H9 (cell line): ENCODE measurements around the gene TMEM145. TPM values are rescaled to one million over a fixed set of nuclear protein-coding genes. Genes with fewer than 3 reads are reported as not detected.
A peak's percentile ranks its signal among the peaks of the same experiment; 100 is the strongest.

Source experiments
- DNase-seq: peaks from one replicate; pipeline ENCODE4 v3.0.0-alpha.2; 2017
- H2AFZ ChIP-seq: one replicate; pipeline ENCODE4 v1.6.1; 2013; ENCODE audit warnings: mild to moderate bottlenecking, low read length, control low read depth, moderate library complexity
- H2AK5ac ChIP-seq: 2 replicates; pipeline ENCODE4 v1.6.1; 2013; ENCODE audit warnings: low read length, control low read depth, mixed read lengths; ENCODE audit not compliant: insufficient read length
- H2BK120ac ChIP-seq: one replicate; pipeline ENCODE4 v1.6.1; 2013; ENCODE audit warnings: low read depth, mild to moderate bottlenecking, low read length, control low read depth, inconsistent platforms; ENCODE audit not compliant: poor library complexity, severe bottlenecking
- H2BK12ac ChIP-seq: 2 replicates; pipeline ENCODE4 v1.6.1; 2013; ENCODE audit warnings: low read length, control low read depth, mixed read lengths, low read depth; ENCODE audit not compliant: insufficient read length
- H2BK15ac ChIP-seq: 2 replicates; pipeline ENCODE4 v1.6.1; 2013; ENCODE audit warnings: low read depth, low read length, control low read depth
- H2BK20ac ChIP-seq: one replicate; pipeline ENCODE4 v1.6.1; 2013; ENCODE audit warnings: low read depth, mild to moderate bottlenecking, low read length, control low read depth, inconsistent platforms; ENCODE audit not compliant: poor library complexity, severe bottlenecking
- H2BK5ac ChIP-seq: 2 replicates; pipeline ENCODE4 v1.6.1; 2013; ENCODE audit warnings: low read length, control low read depth, mixed read lengths; ENCODE audit not compliant: insufficient read length
- H3K14ac ChIP-seq: 2 replicates; pipeline ENCODE4 v1.6.1; 2013; ENCODE audit warnings: low read length, control low read depth; ENCODE audit not compliant: insufficient read depth
- H3K18ac ChIP-seq: 2 replicates; pipeline ENCODE4 v1.6.1; 2013; ENCODE audit warnings: low read depth, mild to moderate bottlenecking, mixed read lengths, low read length, control low read depth; ENCODE audit not compliant: insufficient read length
- H3K23ac ChIP-seq: 2 replicates; pipeline ENCODE4 v1.6.1; 2013; ENCODE audit warnings: low read length, control low read depth, mixed read lengths, low read depth; ENCODE audit not compliant: insufficient read length
- H3K23me2 ChIP-seq: 2 replicates; pipeline ENCODE4 v1.6.1; 2013; ENCODE audit warnings: low read depth, mild to moderate bottlenecking, mixed read lengths, low read length, control low read depth; ENCODE audit not compliant: insufficient read length, poor library complexity, severe bottlenecking
- H3K27ac ChIP-seq: 2 replicates; pipeline ENCODE4 v1.5.1; 2013; ENCODE audit warnings: low read length, control low read depth, mixed read lengths, low read depth; ENCODE audit not compliant: insufficient read length
- H3K27me3 ChIP-seq: 2 replicates; pipeline ENCODE4 v1.6.1; 2013; ENCODE audit warnings: low read length, control low read depth, inconsistent platforms; ENCODE audit not compliant: insufficient read depth
- H3K4ac ChIP-seq: 2 replicates; pipeline ENCODE4 v1.6.1; 2013; ENCODE audit warnings: low read depth, mild to moderate bottlenecking, control low read depth, inconsistent platforms, low read length, moderate library complexity
- H3K4me1 ChIP-seq: 2 replicates; pipeline ENCODE4 v1.6.1; 2013; ENCODE audit warnings: low read length, control low read depth, inconsistent platforms; ENCODE audit not compliant: insufficient read depth
- H3K4me2 ChIP-seq: 2 replicates; pipeline ENCODE4 v1.6.1; 2013; ENCODE audit warnings: low read length, control low read depth, mixed read lengths; ENCODE audit not compliant: insufficient read length, insufficient read depth
- H3K56ac ChIP-seq: 2 replicates; pipeline ENCODE4 v1.6.1; 2013; ENCODE audit warnings: low read depth, mild to moderate bottlenecking, mixed read lengths, low read length, control low read depth; ENCODE audit not compliant: insufficient read length
- H3K79me1 ChIP-seq: 2 replicates; pipeline ENCODE4 v1.6.1; 2013; ENCODE audit warnings: low read depth, mild to moderate bottlenecking, moderate library complexity, low read length, control low read depth, inconsistent platforms; ENCODE audit not compliant: insufficient read depth, poor library complexity, severe bottlenecking
- H3K79me2 ChIP-seq: 2 replicates; pipeline ENCODE4 v1.6.1; 2013; ENCODE audit warnings: low read length, control low read depth, inconsistent platforms; ENCODE audit not compliant: insufficient read depth
- H3K9ac ChIP-seq: 2 replicates; pipeline ENCODE4 v1.6.1; 2013; ENCODE audit warnings: low read length, control low read depth, mixed read lengths; ENCODE audit not compliant: insufficient read length; ENCODE audit errors: extremely low read depth
- H3K9me3 ChIP-seq: one replicate; pipeline ENCODE4 v1.6.1; 2013; ENCODE audit warnings: low read depth, low read length, inconsistent platforms; ENCODE audit not compliant: control insufficient read depth
- H3T11ph ChIP-seq: one replicate; pipeline ENCODE4 v1.6.1; 2013; ENCODE audit warnings: mild to moderate bottlenecking, low read length, control low read depth, inconsistent platforms
- H4K20me1 ChIP-seq: one replicate; pipeline ENCODE4 v1.6.1; 2013; ENCODE audit not compliant: control insufficient read depth, insufficient read length, insufficient read depth
- H4K5ac ChIP-seq: 2 replicates; pipeline ENCODE4 v1.6.1; 2013; ENCODE audit warnings: low read depth, mild to moderate bottlenecking, mixed read lengths, low read length, control low read depth; ENCODE audit not compliant: insufficient read length
- H4K8ac ChIP-seq: replicated peaks from 2 replicates; pipeline ENCODE4 v1.6.1; 2013; ENCODE audit warnings: low read length, control low read depth, mixed read lengths, low read depth; ENCODE audit not compliant: insufficient read length
- H4K91ac ChIP-seq: 2 replicates; pipeline ENCODE4 v1.6.1; 2013; ENCODE audit warnings: low read depth, mild to moderate bottlenecking, moderate library complexity, mixed read lengths, low read length, control low read depth; ENCODE audit not compliant: insufficient read length
- H3K27ac Mint-ChIP-seq, 3 experiments: 2 replicates in 2 of 3; 3 replicates in 1 of 3; pipeline ENCODE4 v1.8.0; 2020 to 2021; ENCODE audit warnings: mixed read lengths in 3 of 3, mild to moderate bottlenecking in 1 of 3, moderate library complexity in 1 of 3
- H3K27me3 Mint-ChIP-seq: 2 replicates; pipeline ENCODE4 v1.8.0; 2021; ENCODE audit warnings: low read depth, mild to moderate bottlenecking, moderate library complexity, mixed read lengths
- H3K36me3 Mint-ChIP-seq, 3 experiments: 2 replicates in 2 of 3; 3 replicates in 1 of 3; pipeline ENCODE4 v1.8.0; 2020 to 2021; ENCODE audit warnings: low read depth in 3 of 3, mixed read lengths in 3 of 3; ENCODE audit not compliant: insufficient read depth in 1 of 3
- H3K4me1 Mint-ChIP-seq, 2 experiments: 2 replicates each; pipeline ENCODE4 v1.8.0; 2020; ENCODE audit warnings: mixed read lengths in 2 of 2
- H3K4me3 Mint-ChIP-seq, 2 experiments: 2 replicates in 1 of 2; 3 replicates in 1 of 2; pipeline ENCODE4 v1.8.0; 2020 to 2021; ENCODE audit warnings: mild to moderate bottlenecking in 2 of 2, mixed read lengths in 2 of 2, moderate library complexity in 1 of 2
- H3K9me3 Mint-ChIP-seq, 2 experiments: 2 replicates in 1 of 2; 3 replicates in 1 of 2; pipeline ENCODE4 v1.8.0; 2020; ENCODE audit warnings: mild to moderate bottlenecking in 2 of 2, mixed read lengths in 2 of 2, moderate library complexity in 1 of 2
- CTCF ChIP-seq: fragments of 200-600 bp; sonication (generic); conservative IDR thresholded peaks from 3 replicates; pipeline ENCODE4 v1.8.0; 2021; ENCODE audit warnings: antibody characterized with exemption, mild to moderate bottlenecking
- WGBS: extraction: QIAGEN DNeasy Blood & Tissue Kit; methylation state at CpG from one replicate; pipeline ENCODE4 v1.1.7; 2013; ENCODE audit warnings: missing lambda C conversion rate, low lambda C conversion rate, mixed read lengths; ENCODE audit not compliant: insufficient read length; ENCODE audit errors: extremely low coverage; 5-methylcytosine and 5-hydroxymethylcytosine counted together
- total RNA-seq: library from RNA; stranded (reverse); gene quantifications from 2 replicates; pipeline ENCODE4 v1.2.1, GENCODE V29; 2021

TMEM145 gene
- total RNA-seq, 1 experiment from 2014 or later: 4.5 TPM

- H2BK12ac ChIP-seq: no peak overlapping the region
- H3K79me2 ChIP-seq: no peaks in the 10 kb centered on the region
- no peak overlapping the region for H3K27ac ChIP-seq
- H3K18ac ChIP-seq: no peak overlapping the region
- H3K79me1 ChIP-seq: peaks cover 5% of the 10 kb centered on the region
- no peaks in the 10 kb centered on the region for H3K9me3 ChIP-seq
- no peak overlapping the region for H2AK5ac ChIP-seq
- no peaks in the 10 kb centered on the region for H3K27me3 Mint-ChIP-seq
- H3T11ph ChIP-seq: no peak overlapping the region
- no peak overlapping the region for H4K8ac ChIP-seq
- H3K14ac ChIP-seq: no peak overlapping the region
- no peak overlapping the region for H2BK20ac ChIP-seq
- H3K9ac ChIP-seq: no peak overlapping the region
- H3K9me3 Mint-ChIP-seq: no peaks in the 10 kb centered on the region
- no peak overlapping the region for H2BK15ac ChIP-seq
- peaks cover 20 to 73% (median 63%) of the 10 kb centered on the region in 3 experiments; a peak in 6 of 7 replicates for H3K36me3 Mint-ChIP-seq
- no peak overlapping the region; a peak in 2 of 7 replicates for H3K27ac Mint-ChIP-seq
- H3K23me2 ChIP-seq: no peaks in the 10 kb centered on the region
- H4K5ac ChIP-seq: no peak overlapping the region
- no peak overlapping the region for H3K4ac ChIP-seq
- H3K23ac ChIP-seq: no peak overlapping the region
- no peaks in the 10 kb centered on the region for H4K20me1 ChIP-seq
- DNase-seq: peak; percentile 45
- no peak overlapping the region for H2BK120ac ChIP-seq
- H3K4me1 ChIP-seq: no peaks in the 10 kb centered on the region
- peak; percentile 48 for TF ChIP-seq CTCF
- H3K27me3 ChIP-seq: no peaks in the 10 kb centered on the region
- no peak overlapping the region for H4K91ac ChIP-seq
- peaks cover 6 to 40% of the 10 kb centered on the region in 2 experiments for H3K4me1 Mint-ChIP-seq
- no peak overlapping the region for H2AFZ ChIP-seq
- WGBS: no CpG with 5 or more reads among the region's 31 CpGs
- H3K4me3 Mint-ChIP-seq: no peak overlapping the region
- no peak overlapping the region for H3K56ac ChIP-seq
- no peak overlapping the region for H3K4me2 ChIP-seq
- H2BK5ac ChIP-seq: no peak overlapping the region
Observed at GRCh38 chr19:42290523-42291434, 22.3 kb upstream of the TMEM145 start.
